ENCODE results near the gene DCC. TPM values are rescaled to one million over a fixed set of nuclear protein-coding genes. Genes with fewer than 3 reads are reported as not detected.

The DCC gene
- total and polyA plus RNA-seq, 2 of the 8 experiments (the other 6 are each of a cell fraction or from before 2014, with no cell fraction given): 0.14 to 1.4 TPM

- Histone ChIP-seq H2AFZ (ENCODE audit: low read length) (no peak overlapping the region), H3K27me3 (replicated peaks in 1 of 4; ENCODE audit: control insufficient read depth in 3 of 4, extremely low read depth in 1 of 4, insufficient read depth in 3 of 4, low read length in 3 of 4) (peaks cover 0 to under 1% (median 0%) of the 10 kb centered on the region in 4 experiments; a peak in 1 of 7 replicates), H3K23ac (ENCODE audit: insufficient read length) (no peak overlapping the region), H4K5ac (ENCODE audit: insufficient read length, low read depth, low read length) (no peak overlapping the region), H3K27ac (ENCODE audit: low read depth, low read length) (no peak overlapping the region), H3K23me2 (ENCODE audit: low read depth, low read length) (no peaks in the 10 kb centered on the region), H2BK5ac (ENCODE audit: low read depth, low read length) (no peak overlapping the region), H4K8ac (ENCODE audit: extremely low read depth, insufficient read depth, low read length) (no peak overlapping the region), H3K9ac (replicated peaks in 1 of 4; ENCODE audit: extremely low read depth in 1 of 4, low read depth in 3 of 4, low read length in 3 of 4) (no peak overlapping the region), H3K18ac (ENCODE audit: extremely low read depth, low read length) (no peak overlapping the region), H3K36me3 (ENCODE audit: control insufficient read depth in 2 of 4, insufficient read depth in 4 of 4, low read length in 3 of 4) (no peaks in the 10 kb centered on the region), H2BK20ac (ENCODE audit: low read length) (no peak overlapping the region), H3K14ac (ENCODE audit: insufficient read length) (no peak overlapping the region), H3K79me2 (ENCODE audit: control insufficient read depth in 1 of 2, insufficient read depth in 2 of 2, low read length in 2 of 2) (no peaks in the 10 kb centered on the region), H3K9me3 (ENCODE audit: insufficient read depth in 2 of 2, low read depth in 1 of 2, low read length in 1 of 2) (no peaks in the 10 kb centered on the region), H4K20me1 (replicated peaks in 1 of 2; ENCODE audit: control insufficient read depth in 1 of 2, insufficient read depth in 2 of 2, low read length in 2 of 2) (no peaks in the 10 kb centered on the region), H2BK15ac (ENCODE audit: low read length) (no peak overlapping the region), H3K4me3 (ENCODE audit: extremely low read depth in 1 of 4, insufficient read depth in 2 of 4, low read depth in 3 of 4, low read length in 4 of 4) (no peak overlapping the region), H3K79me1 (ENCODE audit: low read depth, low read length) (no peaks in the 10 kb centered on the region), H4K91ac (replicated peaks; ENCODE audit: insufficient read length, low read length) (no peak overlapping the region), H2BK120ac (replicated peaks; ENCODE audit: low read depth, low read length) (no peak overlapping the region), H3K56ac (replicated peaks; ENCODE audit: insufficient read length, low read depth, low read length) (no peak overlapping the region), H3K4ac (replicated peaks; ENCODE audit: insufficient read length, low read depth, low read length) (no peak overlapping the region), H3K4me1 (replicated peaks in 1 of 4; ENCODE audit: control insufficient read depth in 3 of 4, insufficient read depth in 4 of 4, low read length in 3 of 4) (no peaks in the 10 kb centered on the region), H3K4me2 (ENCODE audit: insufficient read depth in 1 of 2, low read depth in 2 of 2, low read length in 2 of 2) (no peak overlapping the region), H2BK12ac (ENCODE audit: low read depth, low read length) (no peak overlapping the region), H2AK5ac (ENCODE audit: low read depth, low read length) (no peak overlapping the region)
- CTCF ChIA-PET (ENCODE audit: partially characterized antibody): no interaction called here
- no peak for TF ChIP-seq SAP30 (IDR thresholded peaks at IDR 0.05; ENCODE audit: insufficient read depth, insufficient replicate concordance, low read length)
- no peak for TF ChIP-seq CTCF (IDR thresholded peaks at IDR 0.05; ENCODE audit: control extremely low read depth in 1 of 3, insufficient read depth in 1 of 3, low read depth in 1 of 3, low read length in 3 of 3)
- TF ChIP-seq CHD1 (IDR thresholded peaks at IDR 0.05; ENCODE audit: low read depth, low read length): no peak
- TF ChIP-seq SIN3A (conservative IDR thresholded peaks at IDR 0.05 in 1 of 2, IDR thresholded peaks at IDR 0.05 in 1 of 2; ENCODE audit: low read depth in 1 of 2, low read length in 2 of 2): no peak
- no peak for TF ChIP-seq SP4 (IDR thresholded peaks at IDR 0.05; ENCODE audit: low read length)
- TF ChIP-seq CBX5 (IDR thresholded peaks at IDR 0.05; ENCODE audit: low read depth, low read length): no peak
- TF ChIP-seq SIX5 (IDR thresholded peaks at IDR 0.05; ENCODE audit: low read depth, low read length): no peak
- FAIRE-seq (no peak), DNase-seq (ENCODE audit: low read depth in 1 of 2, low spot score in 2 of 2) (no peak)
- POLR2A ChIA-PET (ENCODE audit: partially characterized antibody): no interaction called here
Observed at GRCh38 chr18:52844323-52844722, 504.3 kb downstream of the DCC start.

Data from H1 (cell line).